Cardiac fibroblast (primary cell): Measurements from ENCODE around the gene CMTM3.

Experiments used
- DNase-seq, 2 donors: peaks; one replicate each; pipeline versions ENCODE4 v3.0.0 to v3.0.0-alpha.2; 2010; ENCODE audit warnings: low read depth in 2 of 2
- H3K4me3 ChIP-seq, 2 donors: replicated peaks in 1 of 2; 1 replicate in 1 of 2; 2 replicates in 1 of 2; pipeline ENCODE4 v1.5.1; 2011; ENCODE audit warnings: low read depth in 2 of 2, low read length in 2 of 2, mild to moderate bottlenecking in 2 of 2, moderate library complexity in 1 of 2
- TF ChIP-seq, protein P1 (sequence below): IDR thresholded peaks from one replicate; pipeline ENCODE4 v1.5.1; 2011; ENCODE audit warnings: low read depth, mild to moderate bottlenecking, low read length, inconsistent platforms

The CMTM3 gene

DNA sequence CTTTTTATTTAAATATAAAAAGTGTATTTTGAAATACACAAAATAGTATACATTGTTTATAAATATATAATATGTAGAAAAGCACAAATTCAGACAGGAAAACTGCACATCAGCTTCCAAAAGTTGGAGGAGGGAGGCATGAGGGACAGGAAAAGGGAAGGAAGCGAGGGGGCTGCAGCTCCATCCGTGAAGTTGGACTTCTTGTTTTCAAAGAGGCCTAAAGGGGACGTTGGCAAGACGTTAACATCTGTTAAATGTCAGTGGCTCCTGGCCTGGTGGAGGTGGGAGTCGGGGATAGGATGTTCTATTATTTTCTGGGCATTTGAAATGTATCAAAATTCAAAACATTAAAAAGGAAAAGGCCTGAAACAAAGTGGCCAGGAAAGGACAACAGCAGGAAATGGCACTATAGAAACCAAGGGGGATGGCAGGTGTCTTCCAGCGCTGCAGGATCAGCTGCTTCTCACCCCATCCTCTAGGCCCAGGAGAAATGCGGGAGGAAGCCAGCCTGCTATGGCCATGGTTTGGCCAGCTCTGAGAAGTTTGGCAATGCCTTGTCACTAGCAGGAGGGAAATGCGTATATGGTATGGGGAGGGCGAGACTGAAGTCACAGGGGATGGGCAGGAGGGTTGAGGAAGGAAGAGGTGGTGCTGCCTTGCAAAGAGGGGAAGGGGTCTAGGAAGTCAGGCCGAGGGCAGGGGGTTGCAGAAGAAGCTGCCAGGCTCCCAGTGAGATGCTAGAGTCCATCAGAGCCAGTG lies 18.8 kb upstream of the CMTM3 start:
- no peak overlapping the region for H3K4me3 ChIP-seq

DNA sequence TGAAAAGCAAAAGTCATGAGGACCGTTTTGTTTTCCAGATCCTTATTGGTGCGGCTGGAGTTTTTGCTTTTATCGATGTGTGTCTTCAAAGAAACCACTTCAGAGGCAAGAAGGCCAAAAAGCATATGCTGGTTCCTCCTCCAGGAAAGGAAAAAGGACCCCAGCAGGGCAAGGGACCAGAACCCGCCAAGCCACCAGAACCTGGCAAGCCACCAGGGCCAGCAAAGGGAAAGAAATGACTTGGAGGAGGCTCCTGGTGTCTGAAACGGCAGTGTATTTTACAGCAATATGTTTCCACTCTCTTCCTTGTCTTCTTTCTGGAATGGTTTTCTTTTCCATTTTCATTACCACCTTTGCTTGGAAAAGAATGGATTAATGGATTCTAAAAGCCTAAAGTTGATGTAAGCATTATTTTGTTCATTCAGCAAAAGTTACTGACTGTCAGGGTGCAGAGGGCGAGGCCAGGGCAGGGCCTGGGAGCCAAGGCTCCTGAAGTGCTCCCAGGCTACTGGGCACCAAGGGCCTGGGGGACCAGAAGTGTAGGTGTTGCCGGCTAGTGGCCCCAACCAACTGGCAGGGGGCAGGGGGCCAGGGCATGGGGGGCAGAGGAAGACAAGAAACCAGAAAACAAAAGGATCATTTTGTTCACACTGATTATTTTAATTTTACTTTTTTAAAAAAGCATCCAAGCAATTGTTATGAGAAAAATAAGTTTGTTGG lies 16.5 kb upstream of the CMTM3 start:
- no peak for DNase-seq
- TF ChIP-seq, protein P1, sequence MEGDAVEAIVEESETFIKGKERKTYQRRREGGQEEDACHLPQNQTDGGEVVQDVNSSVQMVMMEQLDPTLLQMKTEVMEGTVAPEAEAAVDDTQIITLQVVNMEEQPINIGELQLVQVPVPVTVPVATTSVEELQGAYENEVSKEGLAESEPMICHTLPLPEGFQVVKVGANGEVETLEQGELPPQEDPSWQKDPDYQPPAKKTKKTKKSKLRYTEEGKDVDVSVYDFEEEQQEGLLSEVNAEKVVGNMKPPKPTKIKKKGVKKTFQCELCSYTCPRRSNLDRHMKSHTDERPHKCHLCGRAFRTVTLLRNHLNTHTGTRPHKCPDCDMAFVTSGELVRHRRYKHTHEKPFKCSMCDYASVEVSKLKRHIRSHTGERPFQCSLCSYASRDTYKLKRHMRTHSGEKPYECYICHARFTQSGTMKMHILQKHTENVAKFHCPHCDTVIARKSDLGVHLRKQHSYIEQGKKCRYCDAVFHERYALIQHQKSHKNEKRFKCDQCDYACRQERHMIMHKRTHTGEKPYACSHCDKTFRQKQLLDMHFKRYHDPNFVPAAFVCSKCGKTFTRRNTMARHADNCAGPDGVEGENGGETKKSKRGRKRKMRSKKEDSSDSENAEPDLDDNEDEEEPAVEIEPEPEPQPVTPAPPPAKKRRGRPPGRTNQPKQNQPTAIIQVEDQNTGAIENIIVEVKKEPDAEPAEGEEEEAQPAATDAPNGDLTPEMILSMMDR: no peak
- H3K4me3 ChIP-seq: no peak overlapping the region

More for the DNA sequence above, 18.8 kb upstream of the CMTM3 start:
- DNase-seq: no peak
- TF ChIP-seq, protein P1: no peak

DNA sequence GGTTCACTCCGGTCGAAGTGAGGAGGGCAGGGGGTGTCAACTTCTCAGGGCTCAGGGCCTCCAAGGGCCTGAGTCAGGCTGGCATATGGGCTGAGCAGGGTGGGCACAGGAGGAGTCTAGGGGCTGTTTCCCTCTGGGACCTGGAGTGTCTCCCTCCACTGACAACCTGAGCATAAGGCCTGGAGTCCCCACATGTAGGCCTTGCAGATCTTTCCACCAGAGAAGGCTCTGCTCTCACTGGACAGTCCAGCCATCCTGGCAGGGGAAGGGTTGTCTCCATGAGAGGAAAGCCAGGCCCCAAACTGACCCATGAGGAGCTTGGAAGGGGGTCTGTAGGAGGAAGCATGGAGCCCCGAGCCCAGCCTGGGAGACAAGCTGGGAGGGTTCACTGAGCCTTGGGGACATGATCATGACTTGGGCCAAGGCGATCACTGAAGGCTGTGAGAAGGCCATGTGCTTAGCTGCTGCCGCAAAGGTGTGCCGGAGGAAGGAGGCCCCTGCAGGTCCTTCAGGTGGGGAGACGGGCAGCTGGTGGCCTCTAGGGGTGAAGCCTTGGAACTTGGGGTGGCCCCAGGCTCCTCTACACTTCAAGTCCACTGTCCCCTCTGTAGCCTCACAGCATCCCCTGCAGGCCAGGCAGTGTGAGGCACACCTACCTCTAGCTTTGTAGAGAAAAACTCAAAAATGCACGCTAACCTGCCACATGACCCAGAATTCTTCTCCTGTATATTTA lies 15.4 kb upstream of the CMTM3 start:
- DNase-seq: peak; percentile 42 to 43
- no peak overlapping the region for H3K4me3 ChIP-seq
- TF ChIP-seq, protein P1: peak; percentile 77

DNA sequence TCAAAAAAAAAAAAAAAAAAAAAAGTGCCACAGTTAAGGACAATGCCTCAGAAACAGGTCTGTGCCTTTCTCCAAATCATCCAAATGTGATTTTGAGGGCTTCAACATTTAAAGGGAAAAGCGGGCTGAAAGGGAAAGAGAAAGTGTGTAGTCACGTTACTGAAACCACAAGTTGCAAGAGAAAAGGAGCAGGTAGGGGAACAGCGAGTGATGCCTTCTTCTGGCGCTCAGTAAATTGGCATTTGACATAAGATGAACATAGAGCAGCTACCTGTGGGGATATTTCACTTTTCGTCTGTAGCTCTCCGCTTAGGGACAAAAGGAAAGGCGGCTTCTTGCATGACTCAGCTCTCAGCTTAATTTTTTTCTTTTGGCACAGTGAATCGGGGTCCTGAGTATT lies 14.2 kb upstream of the CMTM3 start:
- DNase-seq: no peak
- TF ChIP-seq, protein P1: no peak
- no peak overlapping the region for H3K4me3 ChIP-seq

DNA sequence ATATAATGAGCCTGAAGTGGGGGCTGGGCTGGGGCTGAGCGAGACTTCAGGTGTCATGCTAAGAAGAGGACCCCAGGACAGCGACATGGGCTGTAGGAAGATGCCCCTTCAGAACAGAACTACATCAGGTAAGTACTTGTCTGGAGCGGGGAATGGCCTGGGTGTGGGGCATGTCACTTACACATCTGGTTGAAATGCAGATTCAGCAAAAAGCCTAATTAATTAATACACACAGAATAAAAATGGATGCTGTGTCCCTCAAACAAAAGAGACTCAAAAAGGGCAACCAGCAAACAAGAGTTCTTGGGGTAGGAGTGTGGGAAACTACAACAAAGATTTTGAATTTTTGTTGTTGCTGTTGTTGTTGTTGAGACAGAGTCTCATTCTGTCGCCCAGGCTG lies 13.5 kb upstream of the CMTM3 start:
- TF ChIP-seq, protein P1: no peak
- H3K4me3 ChIP-seq: no peak overlapping the region
- DNase-seq: no peak

DNA sequence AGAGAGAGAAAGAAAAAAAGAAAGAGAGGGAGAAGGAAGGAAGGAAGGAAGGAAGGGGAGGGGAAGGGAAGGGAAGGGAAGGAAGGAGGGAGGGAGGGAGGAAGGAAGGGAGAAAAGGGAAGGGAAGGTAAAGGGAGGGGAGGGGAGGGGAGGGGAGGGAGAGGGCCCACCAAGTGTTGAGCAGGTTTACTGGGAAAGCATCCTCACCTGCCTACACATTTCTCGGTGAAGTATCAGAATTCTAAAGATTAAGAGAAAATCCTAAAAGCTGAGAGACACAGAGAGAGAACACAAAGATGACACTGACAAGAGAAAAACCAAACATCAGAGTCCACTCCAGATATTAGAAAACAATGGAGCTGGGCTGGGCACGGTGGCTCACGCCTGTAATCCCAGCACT lies 12.3 kb upstream of the CMTM3 start:
- H3K4me3 ChIP-seq: no peak overlapping the region
- DNase-seq: no peak
- TF ChIP-seq, protein P1: no peak
